GM23248 (cell line): Measurements from ENCODE around the gene TEX19. TPM values are rescaled to one million over a fixed set of nuclear protein-coding genes. Genes with fewer than 3 reads are reported as not detected.
"Not testable (repeated sequence)": the region's sequence is repeated elsewhere in the genome, so short reads cannot be mapped to it uniquely, and the experiment has no call there.

Experiments
- DNase-seq: peaks from one replicate; pipeline ENCODE4 v3.0.0-alpha.2; 2015
- H2AFZ ChIP-seq: fragments of 200-600 bp; sonication (generic); 2 replicates; pipeline ENCODE4 v1.6.1; 2016; ENCODE audit warnings: antibody characterized with exemption
- H3F3A ChIP-seq: fragments of 200-600 bp; sonication (generic); 2 replicates; pipeline ENCODE4 v1.6.1; 2016; ENCODE audit warnings: mild to moderate bottlenecking, antibody characterized with exemption, mixed run types; ENCODE audit not compliant: insufficient read depth
- H3K27ac ChIP-seq: fragments of 200-600 bp; sonication (generic); 2 replicates; pipeline ENCODE4 v1.5.1; 2016; ENCODE audit warnings: mild to moderate bottlenecking
- H3K27me3 ChIP-seq: fragments of 200-600 bp; sonication (generic); replicated peaks from 2 replicates; pipeline ENCODE4 v1.6.1; 2016; ENCODE audit warnings: mild to moderate bottlenecking; ENCODE audit not compliant: insufficient read depth
- H3K36me3 ChIP-seq: fragments of 200-600 bp; sonication (generic); 2 replicates; pipeline ENCODE4 v1.6.1; 2016; ENCODE audit warnings: low read depth, mild to moderate bottlenecking
- H3K4me1 ChIP-seq: fragments of 200-600 bp; sonication (generic); 2 replicates; pipeline ENCODE4 v1.6.1; 2016; ENCODE audit warnings: mild to moderate bottlenecking; ENCODE audit not compliant: insufficient read depth
- H3K4me2 ChIP-seq: fragments of 200-600 bp; sonication (generic); one replicate; pipeline ENCODE4 v1.6.1; 2016; ENCODE audit warnings: mild to moderate bottlenecking; ENCODE audit not compliant: unreplicated experiment
- H3K4me3 ChIP-seq: fragments of 200-600 bp; sonication (generic); 2 replicates; pipeline ENCODE4 v1.5.1; 2016; ENCODE audit warnings: mild to moderate bottlenecking
- H3K79me2 ChIP-seq: fragments of 200-600 bp; sonication (generic); 2 replicates; pipeline ENCODE4 v1.6.1; 2016; ENCODE audit warnings: mild to moderate bottlenecking; ENCODE audit not compliant: insufficient read depth
- H3K9ac ChIP-seq: fragments of 200-600 bp; sonication (generic); 2 replicates; pipeline ENCODE4 v1.6.1; 2016; ENCODE audit warnings: mild to moderate bottlenecking
- H3K9me2 ChIP-seq: fragments of 200-600 bp; sonication (generic); 2 replicates; pipeline ENCODE4 v1.6.1; 2016; ENCODE audit warnings: mixed run types, mild to moderate bottlenecking, moderate library complexity; ENCODE audit not compliant: insufficient read depth
- H3K9me3 ChIP-seq: fragments of 200-600 bp; sonication (generic); one replicate; pipeline ENCODE4 v1.6.1; 2017; ENCODE audit warnings: low read depth
- H4K20me1 ChIP-seq: fragments of 200-600 bp; sonication (generic); 2 replicates; pipeline ENCODE4 v1.6.0; 2016; ENCODE audit not compliant: insufficient read depth
- EZH2 ChIP-seq: fragments of 200-600 bp; sonication (generic); IDR thresholded peaks from 2 replicates; pipeline ENCODE4 v1.6.1; 2018; ENCODE audit warnings: antibody characterized with exemption, mild to moderate bottlenecking; ENCODE audit not compliant: insufficient read depth, poor library complexity, severe bottlenecking
- EZH2phosphoT487 ChIP-seq: fragments of 200-600 bp; sonication (generic); IDR thresholded peaks from 2 replicates; pipeline ENCODE4 v1.6.1; 2018; ENCODE audit warnings: antibody characterized with exemption, moderate library complexity, mild to moderate bottlenecking, low read depth; ENCODE audit not compliant: insufficient read depth
- WGBS, 2 experiments: methylation state at CpG; one replicate each; pipeline ENCODE4 v1.1.6; 2015 to 2017; ENCODE audit warnings: low lambda C conversion rate in 2 of 2, low coverage in 1 of 2; ENCODE audit errors: missing lambda C conversion rate in 2 of 2; 5-methylcytosine and 5-hydroxymethylcytosine counted together
- in situ Hi-C: fragments of 300-500 bp; cut with MboI; formaldehyde crosslinking; loops from 2 replicates; pipeline ENCODE4 v1.15.0; 2020
- polyA plus RNA-seq: library from polyadenylated mRNA; unstranded; fragments of >200 nt; fragmentation: Nextera tagmentation; extraction: Ambion mirVana; gene quantifications from 2 replicates; pipeline ENCODE4 v1.2.1, GENCODE V29; 2016
- total RNA-seq: library from RNA; depleted of rRNA; stranded (reverse); fragments of >200 nt; shearing (Covaris generic); gene quantifications from 2 replicates; pipeline ENCODE4 v1.2.3, GENCODE V29; 2014

Gene TEX19
- total and polyA plus RNA-seq, 2 experiments from 2014 or later = not detected

DNA sequence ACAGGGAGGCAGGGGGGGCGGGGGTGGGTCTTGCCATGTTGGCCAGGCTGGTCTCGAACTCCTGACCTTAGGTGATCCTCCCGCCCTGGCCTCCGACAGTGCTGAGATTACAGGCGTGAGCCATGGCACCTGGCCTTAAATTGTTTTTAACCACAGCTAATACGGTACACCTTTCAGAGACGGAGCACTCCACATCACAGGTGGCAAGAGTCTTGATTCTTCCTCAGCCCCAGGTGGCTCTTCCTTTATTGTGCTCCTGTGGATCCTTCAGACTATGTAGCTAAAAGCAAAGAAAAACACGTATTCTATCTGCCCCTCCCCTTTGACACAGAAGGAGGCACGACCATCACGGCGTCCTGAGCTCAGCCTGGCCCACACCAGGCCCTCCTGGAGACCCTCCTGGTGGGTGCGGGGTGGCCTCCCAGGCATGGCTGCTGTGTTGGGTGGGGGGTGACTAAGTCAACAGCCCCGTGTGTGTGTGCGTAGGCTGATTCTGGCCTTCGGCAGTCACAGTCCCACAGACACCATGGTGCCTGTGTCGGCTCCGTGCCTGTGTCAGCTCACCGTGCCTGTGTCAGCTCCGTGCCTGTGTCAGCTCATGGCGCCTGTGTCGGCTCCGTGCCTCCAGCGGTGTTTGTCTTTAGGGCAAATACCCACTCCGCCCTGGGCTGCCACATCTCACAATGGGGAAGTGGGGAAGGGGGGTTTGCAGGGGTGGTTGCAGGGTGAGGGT lies 14.7 kb upstream of the TEX19 start:
- no peak overlapping the region for H3K4me2 ChIP-seq
- TF ChIP-seq EZH2phosphoT487 = no peak
- TF ChIP-seq EZH2 = no peak
- H3K9me3 ChIP-seq = no peaks in the 10 kb centered on the region
- no peak overlapping the region for H3K9ac ChIP-seq
- in situ Hi-C loops = no loop called here
- H3K27me3 ChIP-seq = no peaks in the 10 kb centered on the region
- DNase-seq = no peak
- no peaks in the 10 kb centered on the region for H3K9me2 ChIP-seq
- 86 to 87% methylated on average over 24 of the region's 24 CpGs for WGBS, 2 experiments
- H4K20me1 ChIP-seq = no peaks in the 10 kb centered on the region
- no peaks in the 10 kb centered on the region for H3K79me2 ChIP-seq
- no peak overlapping the region for H3K4me3 ChIP-seq
- no peaks in the 10 kb centered on the region; the same call in 1 of the 2 replicates for H3F3A ChIP-seq
- no peak overlapping the region for H3K27ac ChIP-seq
- no peak overlapping the region for H2AFZ ChIP-seq
- no peaks in the 10 kb centered on the region for H3K36me3 ChIP-seq
- H3K4me1 ChIP-seq = peaks cover 7% of the 10 kb centered on the region

DNA sequence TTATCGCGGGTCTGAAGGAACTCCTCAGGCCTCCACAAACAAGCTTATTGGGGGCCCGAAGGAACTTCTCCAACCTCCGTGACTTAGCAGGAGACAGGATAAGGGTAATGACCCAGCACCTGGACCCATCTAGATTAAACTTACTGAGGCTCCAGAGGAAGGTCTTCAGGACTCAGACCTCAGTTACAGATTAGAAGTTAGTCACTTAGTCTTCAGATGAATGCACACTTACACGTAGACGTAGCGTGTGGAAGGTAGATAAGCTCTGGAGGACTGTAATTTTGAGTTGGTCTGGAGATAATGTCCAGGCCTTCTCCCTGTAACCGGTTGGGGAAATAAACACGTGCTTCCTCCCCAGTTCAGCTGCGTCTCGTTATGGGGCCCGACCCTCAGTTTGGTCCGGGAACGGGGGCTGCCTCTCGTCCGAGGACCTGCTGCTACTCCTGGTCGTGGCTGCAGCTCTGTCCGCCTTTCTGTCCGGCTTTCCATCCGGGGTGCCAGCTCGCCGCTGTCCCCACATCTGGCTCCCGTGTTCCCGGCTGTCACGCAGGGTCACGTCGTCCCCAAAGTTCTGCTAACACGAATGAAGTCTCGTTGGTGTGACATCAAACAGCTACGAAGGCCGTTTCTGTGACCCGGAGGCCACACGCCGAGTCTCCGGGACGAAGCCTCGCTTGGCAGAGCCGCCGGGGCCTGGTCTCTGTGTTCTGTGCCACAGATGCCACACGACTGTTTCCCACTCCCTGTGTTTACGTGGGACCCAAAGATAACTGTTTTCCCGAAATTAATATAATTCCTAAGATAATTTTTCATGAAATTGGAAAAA lies 13.7 kb upstream of the TEX19 start:
- Histone ChIP-seq H4K20me1 (no peaks in the 10 kb centered on the region), H3K4me2 (no peak overlapping the region), H3K4me3 (no peak overlapping the region), H3K27me3 (no peaks in the 10 kb centered on the region), H3F3A (peaks cover 7% of the 10 kb centered on the region), H3K27ac (no peak overlapping the region), H3K9ac (no peak overlapping the region), H3K36me3 (no peaks in the 10 kb centered on the region), H2AFZ (no peak overlapping the region), H3K9me3 (no peaks in the 10 kb centered on the region), H3K4me1 (peaks cover 10% of the 10 kb centered on the region), H3K79me2 (no peaks in the 10 kb centered on the region), H3K9me2 (no peaks in the 10 kb centered on the region)
- DNase-seq = no peak
- in situ Hi-C loops = no loop called here
- 89 to 92% methylated on average over 35 to 42 of the region's 42 CpGs for WGBS, 2 experiments
- no peak for TF ChIP-seq EZH2phosphoT487
- TF ChIP-seq EZH2 = no peak

DNA sequence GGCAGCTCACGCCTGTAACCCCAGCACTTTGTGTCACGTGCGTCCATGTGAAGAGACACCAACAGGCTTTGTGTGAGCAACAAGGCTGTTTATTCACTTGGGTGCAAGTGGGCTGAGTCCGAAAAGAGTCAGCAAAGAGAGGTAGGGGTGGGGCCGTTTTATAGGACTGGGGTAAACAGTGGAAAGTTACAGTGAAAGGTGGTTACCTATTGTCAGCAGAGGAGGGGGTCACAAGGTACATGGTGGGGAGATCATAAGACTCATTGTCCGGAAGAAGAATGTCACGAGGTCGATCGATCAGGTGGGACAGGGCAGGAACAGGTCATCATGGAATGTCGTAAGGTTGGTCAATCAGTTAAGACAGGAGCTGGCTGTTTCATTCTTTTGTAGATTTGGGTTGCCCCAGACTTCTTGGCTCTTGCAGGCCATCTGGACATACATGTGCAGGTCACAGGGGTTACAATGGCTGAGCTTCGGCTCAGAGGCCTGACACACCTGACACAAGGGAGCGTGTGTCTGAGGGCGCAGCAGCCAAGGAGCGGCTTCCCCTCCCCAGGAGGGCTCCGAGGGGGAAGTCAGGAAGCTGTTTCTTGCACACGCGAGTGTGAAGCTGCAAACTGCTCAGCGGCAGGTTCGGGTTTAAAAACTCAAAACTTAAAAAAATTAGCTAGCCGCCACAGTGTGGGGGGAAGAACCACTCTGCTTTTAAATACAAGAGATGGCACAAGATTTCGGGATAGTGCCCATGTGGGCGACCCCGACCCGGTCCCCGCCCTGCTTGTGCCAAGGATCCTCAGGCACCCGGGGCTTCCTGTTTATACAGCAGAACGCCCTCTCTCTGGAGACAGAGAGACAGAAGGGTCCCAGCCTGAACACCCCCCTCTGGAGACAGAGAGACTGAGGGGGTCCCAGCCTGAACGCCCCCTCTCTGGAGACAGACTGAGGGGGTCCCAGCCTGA lies 12.4 kb upstream of the TEX19 start:
- Histone ChIP-seq H3K9me3 (no peaks in the 10 kb centered on the region), H4K20me1 (no peaks in the 10 kb centered on the region), H2AFZ (no peak overlapping the region), H3K4me3 (no peak overlapping the region), H3K9me2 (no peaks in the 10 kb centered on the region), H3K27me3 (no peaks in the 10 kb centered on the region), H3K27ac (no peak overlapping the region), H3K4me1 (peaks cover 10% of the 10 kb centered on the region), H3F3A (peaks cover 7% of the 10 kb centered on the region), H3K36me3 (no peaks in the 10 kb centered on the region), H3K9ac (no peak overlapping the region), H3K4me2 (no peak overlapping the region), H3K79me2 (no peaks in the 10 kb centered on the region)
- no peak for DNase-seq
- 82 to 85% methylated on average over 28 of the region's 28 CpGs for WGBS, 2 experiments
- no peak for TF ChIP-seq EZH2
- TF ChIP-seq EZH2phosphoT487 = no peak
- in situ Hi-C loops = no loop called here

DNA sequence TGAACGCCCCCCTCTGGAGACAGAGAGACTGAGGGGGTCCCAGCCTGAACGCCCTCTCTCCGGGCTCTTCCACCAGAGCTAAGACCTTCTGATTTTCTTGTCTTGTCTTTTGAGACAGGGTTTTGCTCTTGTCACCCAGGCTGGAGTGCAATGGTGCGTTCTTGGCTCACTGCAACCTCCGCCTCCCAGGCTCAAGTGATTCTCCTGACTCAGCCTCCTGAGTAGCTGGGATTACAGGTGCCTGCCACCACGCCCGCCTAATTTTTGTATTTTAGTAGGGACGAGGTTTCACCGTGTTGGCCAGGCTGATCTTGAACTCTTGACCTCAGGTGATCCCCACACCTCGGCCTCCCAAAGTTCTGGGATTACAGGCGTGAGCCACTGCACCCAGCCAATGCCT lies 11.1 kb upstream of the TEX19 start:
- in situ Hi-C loops, H3K36me3 ChIP-seq: not testable (repeated sequence)
- 82 to 83% methylated on average over 10 to 11 of the region's 11 CpGs for WGBS, 2 experiments

More for the DNA sequence above, 11.1 kb upstream of the TEX19 start:
- H3K4me2 ChIP-seq, DNase-seq, H3K79me2 ChIP-seq, H3K27me3 ChIP-seq, H3F3A ChIP-seq, H3K4me1 ChIP-seq, H3K9me3 ChIP-seq, H3K9ac ChIP-seq, H3K4me3 ChIP-seq, H2AFZ ChIP-seq, H3K9me2 ChIP-seq, H3K27ac ChIP-seq, H4K20me1 ChIP-seq: not testable (repeated sequence)
